T-helper 1 cell (primary cell): ENCODE results near the gene PRKCB.
"Not testable (repeated sequence)": the region's sequence is repeated elsewhere in the genome, so short reads cannot be mapped to it uniquely, and the experiment has no call there.

ENCODE experiments used
- DNase-seq, 5 donors: peaks; one replicate each; pipeline ENCODE4 v3.0.0-alpha.2; 2012 to 2020

The PRKCB gene

GRCh38 chr16:24188751-24189318 lies 353.1 kb downstream of the PRKCB start:
- peak in 1 of 5 donors; percentile 14 for DNase-seq

- peak in 1 of 5 donors; percentile 63 for DNase-seq
Measured at GRCh38 chr16:24189941-24190340, 354.2 kb downstream of the PRKCB start.

GRCh38 chr16:24191876-24192402 lies 356.2 kb downstream of the PRKCB start:
- DNase-seq = peak in 1 of 5 donors; percentile 23

GRCh38 chr16:24195221-24195620 lies 359.4 kb downstream of the PRKCB start:
- DNase-seq = no peak

- no peak for DNase-seq
Measured at GRCh38 chr16:24198807-24199533, 363.2 kb downstream of the PRKCB start.

- no peak for DNase-seq
Measured at GRCh38 chr16:24203675-24204074, 367.9 kb downstream of the PRKCB start.

- DNase-seq = no peak
Measured at GRCh38 chr16:24204150-24204665, 368.4 kb downstream of the PRKCB start.

GRCh38 chr16:24206926-24207325 lies 371.1 kb downstream of the PRKCB start:
- no peak for DNase-seq

- no peak for DNase-seq
Measured at GRCh38 chr16:24208710-24209109, 372.9 kb downstream of the PRKCB start.

GRCh38 chr16:24214992-24215391 lies 379.2 kb downstream of the PRKCB start:
- no peak for DNase-seq

- no peak for DNase-seq
Measured at GRCh38 chr16:24216961-24217360, 381.2 kb downstream of the PRKCB start.

- DNase-seq = no peak
Measured at GRCh38 chr16:24217461-24217860, 381.7 kb downstream of the PRKCB start.

GRCh38 chr16:24218299-24218698 lies 382.5 kb downstream of the PRKCB start:
- DNase-seq = no peak

- no peak for DNase-seq
Measured at GRCh38 chr16:24221219-24221618, 385.4 kb downstream of the PRKCB start.

- no peak for DNase-seq
Measured at GRCh38 chr16:24228514-24228913, 392.7 kb downstream of the PRKCB start.

- no peak for DNase-seq
Measured at GRCh38 chr16:24232936-24233335, 397.2 kb downstream of the PRKCB start.

GRCh38 chr16:24234737-24235136 lies 399.0 kb downstream of the PRKCB start:
- DNase-seq = no peak

- DNase-seq = no peak
Measured at GRCh38 chr16:24235806-24236205, 400.0 kb downstream of the PRKCB start.

GRCh38 chr16:24238846-24239245 lies 403.1 kb downstream of the PRKCB start:
- not testable (repeated sequence) for DNase-seq

- DNase-seq = no peak
Measured at GRCh38 chr16:24246911-24247607, 411.3 kb downstream of the PRKCB start.

- DNase-seq = peak in 3 of 5 donors; percentile 13 to 51 (median 27)
Measured at GRCh38 chr16:24253192-24253591, 417.4 kb downstream of the PRKCB start.

GRCh38 chr16:24255456-24256371 lies 419.9 kb downstream of the PRKCB start, which contains the start of gene CACNG3:
Gene CACNG3, plus strand, starts transcription at chr16:24256335. Its CDS starts 420 bp downstream, at chr16:24256755.
- peak in 3 of 5 donors; percentile 30 to 51 (median 45) for DNase-seq
